ENCODE results near the gene ACY1.
A peak's percentile ranks its signal among the peaks of the same experiment; 100 is the strongest.

ACY1 gene
- 0 to 0.97 (median 0.47) reads per million in 4 experiments for total RNA-seq

DNA sequence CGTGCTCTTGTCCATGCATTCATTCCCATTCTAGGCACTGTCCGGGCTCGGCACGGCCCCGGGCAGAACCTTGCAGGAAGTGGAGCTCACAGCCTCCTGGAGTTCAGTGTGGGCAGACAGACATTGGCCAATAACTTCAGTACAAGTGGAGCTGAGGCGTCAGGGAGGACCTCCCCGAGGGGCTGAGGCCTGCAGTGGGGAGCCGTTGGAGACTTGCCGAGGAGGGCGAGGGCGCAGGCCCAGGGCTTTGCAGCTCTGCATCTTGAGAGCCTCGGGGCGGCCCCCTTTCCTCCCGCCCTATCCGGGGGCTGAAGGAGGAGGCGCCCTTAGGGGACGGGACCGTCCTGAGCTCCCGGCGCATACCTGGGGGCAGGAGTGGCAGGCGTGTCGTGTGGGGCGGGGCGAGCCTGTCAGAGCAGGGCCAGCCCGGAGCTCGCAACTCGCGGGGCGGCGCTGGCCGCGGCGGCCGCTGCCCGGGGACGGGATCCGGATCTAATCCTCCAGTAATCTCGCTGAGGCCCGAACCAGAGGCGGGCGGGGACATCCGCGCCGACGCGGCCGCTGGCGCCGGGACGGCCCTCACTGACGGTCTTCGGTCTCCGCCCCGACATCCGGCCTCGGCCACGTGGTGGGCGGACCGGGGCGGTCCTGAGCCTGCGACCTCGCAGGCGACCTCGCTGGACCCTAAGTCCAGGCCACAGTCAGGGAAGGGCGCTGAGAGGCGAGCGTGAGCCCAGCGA, at the start of gene ACY1:
Gene ACY1, plus strand, starts transcription at position 698 of the 740 bp plus-strand sequence. CDS start 530 bp downstream, outside the sequence.
- DNase-seq: peak; percentile 67

DNA sequence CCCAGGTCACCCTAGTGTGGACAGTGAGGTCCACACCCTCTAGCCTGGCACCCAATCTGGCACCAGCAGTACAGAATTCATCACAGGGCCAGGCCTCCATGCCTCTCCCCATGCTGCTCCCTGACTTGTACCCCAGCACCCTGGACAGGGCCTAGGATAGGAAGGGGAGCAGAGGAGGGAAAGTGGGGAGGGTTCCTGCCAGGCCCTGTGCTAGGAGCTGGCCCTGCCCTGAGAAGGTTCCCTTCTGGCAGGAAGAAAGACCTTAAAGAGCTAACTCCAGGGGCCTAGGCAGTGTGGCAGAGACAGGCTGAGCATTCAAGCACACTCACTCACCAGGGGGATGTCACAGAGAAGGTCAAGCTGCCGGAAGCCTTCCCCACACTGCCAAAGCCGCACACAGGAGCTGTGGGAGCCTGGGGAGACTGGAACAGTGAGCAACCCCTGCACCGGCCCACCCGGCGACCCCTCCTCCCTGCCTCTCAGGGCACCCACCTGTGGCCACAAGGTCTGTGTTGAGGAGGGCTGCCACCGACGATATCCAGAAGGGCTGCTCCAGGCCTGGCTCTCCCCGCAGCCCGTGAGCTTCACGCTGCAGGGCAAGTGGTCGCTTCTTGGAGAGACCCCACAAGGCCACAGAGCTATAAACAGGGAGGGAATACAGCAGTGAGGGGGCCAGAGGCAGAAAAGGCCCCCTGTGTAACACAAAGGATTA, 49.0 kb upstream of the ACY1 start:
- DNase-seq: no peak

DNA sequence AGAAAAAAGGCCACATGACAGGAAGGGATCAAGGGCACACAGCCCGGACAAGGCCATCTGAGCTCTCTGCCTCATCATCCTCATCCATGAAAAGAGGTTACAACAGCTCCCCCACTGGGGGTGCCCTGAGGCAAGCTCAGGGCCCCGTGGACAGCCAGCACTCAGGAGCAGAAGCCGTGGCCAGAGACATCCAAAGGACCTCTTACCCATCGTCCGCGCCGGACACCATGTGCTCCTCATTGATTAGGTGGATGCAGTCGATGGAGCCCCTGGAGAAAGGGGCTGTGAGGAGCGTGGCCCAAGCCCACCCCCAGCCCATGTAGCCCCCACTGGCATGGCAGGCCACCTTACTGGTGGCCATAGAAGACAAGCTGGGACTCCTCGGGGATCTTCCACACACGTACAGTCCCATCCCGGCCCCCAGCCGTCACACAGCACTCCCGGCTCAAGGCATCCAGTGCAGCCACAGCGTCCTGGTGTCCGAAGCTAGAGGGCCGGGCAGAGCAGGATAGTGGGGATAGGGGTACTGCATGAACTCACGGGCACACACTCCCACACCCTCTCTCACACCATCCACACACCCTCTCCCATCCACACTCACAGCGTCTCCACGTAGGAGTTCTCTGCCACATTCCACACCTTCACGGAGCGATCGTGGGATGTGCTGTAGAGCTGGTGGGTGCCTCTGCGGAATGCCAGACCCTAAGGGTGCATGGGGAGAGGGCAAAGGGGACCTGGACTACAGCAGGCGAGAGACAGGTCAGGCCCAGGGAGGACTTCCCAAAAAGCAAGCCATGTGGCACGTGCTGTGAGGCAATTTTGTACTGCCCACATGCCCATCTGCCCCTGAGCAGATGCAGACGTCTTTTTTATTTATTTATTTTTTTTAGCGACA, 48.1 kb upstream of the ACY1 start:
- no peak for DNase-seq

DNA sequence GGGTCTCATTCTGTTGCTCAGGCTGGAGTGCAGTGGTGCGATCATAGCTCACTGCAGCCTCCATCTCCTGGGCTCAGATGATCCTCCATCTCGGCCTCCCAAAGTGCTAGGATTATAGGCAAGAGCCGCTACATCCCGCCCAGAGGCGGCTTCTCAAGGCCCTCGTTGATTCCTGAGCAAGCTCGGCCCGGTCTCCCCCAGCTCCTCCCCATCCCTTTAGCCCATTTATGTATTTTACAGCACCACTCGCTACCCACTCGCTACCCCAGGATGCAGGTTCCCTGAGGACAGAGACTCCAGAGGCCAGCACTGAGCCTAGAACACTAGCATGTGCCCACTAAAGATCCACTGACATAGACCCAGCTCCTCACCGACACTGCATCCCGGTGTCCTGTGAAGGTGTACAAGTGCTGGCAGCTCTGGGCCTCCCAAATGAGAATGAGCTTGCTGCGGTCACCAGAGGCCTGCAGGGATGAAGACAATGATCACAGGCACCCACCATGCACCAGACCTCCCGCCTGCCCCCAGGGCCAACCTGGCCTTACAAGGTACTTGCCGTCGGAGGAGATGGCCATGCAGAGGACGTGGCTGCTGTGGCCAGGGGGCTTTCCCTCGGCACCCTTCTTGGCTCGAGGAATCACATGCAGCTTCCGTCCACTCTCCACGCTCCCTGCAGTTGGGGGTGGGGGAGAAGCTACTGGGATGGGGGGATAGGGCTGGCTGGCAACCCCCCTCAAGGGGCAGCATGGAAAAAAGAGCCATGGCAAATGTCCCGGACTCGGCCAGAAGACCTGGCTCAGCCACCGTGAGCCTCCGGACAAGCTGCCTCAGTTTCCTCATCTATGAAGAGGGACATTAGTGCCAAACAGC, 47.2 kb upstream of the ACY1 start:
- DNase-seq: no peak

DNA sequence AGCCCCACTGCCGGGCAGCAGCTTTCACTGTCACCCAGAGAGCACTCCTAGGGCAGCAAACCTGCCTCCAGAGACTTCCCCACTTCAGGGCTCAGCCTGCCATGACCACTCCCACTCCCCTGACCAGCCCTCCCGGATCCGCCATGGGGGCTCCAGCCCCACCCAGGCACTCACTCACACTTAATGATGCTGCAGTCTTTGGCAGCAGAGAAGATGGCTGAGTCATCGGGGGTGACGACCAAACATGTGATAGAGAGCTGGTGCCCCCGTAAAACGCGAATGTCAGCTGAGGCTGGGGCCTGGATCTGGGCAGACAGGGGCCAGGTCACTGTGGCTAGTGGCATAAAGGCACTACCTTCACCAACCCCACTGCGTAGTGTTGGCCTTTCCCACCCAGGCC, 46.3 kb upstream of the ACY1 start:
- DNase-seq: no peak

DNA sequence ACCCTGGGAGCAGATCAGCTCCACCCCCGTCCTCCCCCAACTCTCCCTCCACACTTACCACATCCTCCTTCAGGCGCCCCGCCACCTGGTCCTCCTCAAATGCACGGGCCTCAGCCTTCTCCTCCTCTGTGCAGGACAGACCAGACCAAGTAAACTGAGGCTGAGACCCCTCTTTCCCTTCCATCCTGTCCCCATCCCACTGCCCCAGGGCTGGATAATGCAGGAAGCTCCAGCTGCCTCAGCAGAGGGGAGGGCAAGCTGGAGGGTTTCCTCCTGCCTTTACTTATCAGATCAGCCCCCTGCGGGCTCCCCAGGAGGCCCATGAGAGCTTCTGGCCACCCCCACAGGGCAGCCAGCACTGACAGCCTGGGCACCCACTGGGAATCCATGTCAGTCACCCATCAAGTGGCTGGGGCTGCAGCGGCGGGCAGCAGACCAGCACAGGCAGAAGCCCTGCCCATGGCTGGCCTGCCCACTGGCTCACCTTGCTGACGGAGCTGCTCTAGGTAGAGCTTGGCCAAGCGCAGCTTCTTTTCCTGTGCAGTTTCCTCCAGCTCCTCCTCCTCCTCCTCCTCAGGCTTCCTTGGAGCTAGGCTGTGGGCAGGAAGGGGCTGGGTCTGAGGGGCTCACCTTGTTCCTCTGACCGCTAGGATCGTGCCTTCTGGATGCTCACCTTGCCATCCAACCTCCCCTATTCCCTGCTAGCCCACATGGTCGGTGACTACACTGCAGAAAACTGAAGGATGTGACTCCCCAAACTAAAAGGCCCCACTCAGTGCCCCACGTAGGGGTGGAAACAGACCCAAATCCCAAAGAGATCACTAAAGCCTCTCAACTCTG, 45.5 kb upstream of the ACY1 start:
- no peak for DNase-seq

DNA sequence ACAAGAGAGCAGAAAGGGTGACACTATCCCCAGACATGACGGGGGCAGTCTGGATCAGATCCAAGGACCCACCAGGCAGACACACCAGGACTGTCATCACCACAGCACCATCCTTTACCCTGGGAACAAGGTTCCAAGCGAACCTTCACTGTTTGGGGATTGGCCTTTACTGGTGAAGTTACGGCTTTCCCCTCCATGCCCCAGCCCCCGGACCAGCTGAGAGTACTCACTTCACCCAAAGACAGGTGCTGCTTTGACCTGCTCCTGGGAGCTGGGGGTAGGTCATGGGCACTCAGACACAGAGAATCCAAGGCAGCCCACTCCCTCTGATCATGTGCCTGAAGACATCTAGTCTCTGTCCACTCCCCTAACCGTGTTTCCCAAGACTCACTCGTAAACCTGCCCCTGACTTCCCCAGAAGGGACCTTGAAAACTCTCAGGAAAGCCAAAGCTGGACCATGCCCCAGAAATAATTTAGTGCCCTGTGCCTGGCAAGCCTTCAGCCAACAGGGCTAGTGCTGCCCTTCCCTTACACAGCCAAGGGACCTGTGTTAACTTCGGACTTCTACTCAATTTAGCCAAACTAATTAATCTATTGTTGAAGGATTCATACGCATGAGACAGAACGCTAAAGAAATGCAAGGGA, 44.4 kb upstream of the ACY1 start:
- no peak for DNase-seq

DNA sequence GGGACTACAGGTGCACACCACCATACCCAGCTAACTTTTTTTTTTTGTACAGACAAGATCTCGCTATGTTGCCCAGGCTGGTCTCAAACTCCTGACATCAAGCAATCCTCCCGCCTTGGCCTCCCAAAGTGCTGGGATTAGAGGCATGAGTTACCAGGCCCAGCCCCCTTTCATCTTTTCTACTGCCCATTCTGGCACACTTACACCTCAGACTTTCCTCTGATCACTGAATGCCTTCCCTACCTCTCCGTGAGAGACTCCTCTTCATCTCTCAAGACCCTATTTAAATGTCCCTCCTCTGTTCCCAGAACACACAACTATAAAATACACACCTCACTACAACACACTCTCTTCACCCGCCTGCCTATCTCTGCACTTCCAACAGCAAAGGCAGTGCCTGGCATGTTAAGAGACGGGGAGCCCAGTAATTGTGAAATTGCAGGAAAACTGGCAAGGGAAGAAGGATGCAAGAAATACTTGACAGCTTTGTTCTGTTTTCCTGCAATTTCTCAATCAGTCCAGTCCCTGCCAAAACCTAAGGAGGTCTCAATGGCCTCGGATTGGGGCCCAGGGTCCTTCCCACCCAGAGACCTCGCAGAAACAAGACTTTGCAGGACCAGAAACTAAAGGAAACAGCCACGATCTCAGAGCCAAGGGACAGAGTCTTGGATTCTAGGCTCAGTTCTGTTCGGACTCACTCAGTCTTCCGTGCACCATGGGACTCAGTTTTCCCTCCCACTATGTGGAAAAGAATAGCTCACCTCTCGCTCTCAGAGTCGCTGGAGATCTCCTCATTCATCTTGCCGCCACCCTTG, 42.5 kb upstream of the ACY1 start:
- no peak for DNase-seq

DNA sequence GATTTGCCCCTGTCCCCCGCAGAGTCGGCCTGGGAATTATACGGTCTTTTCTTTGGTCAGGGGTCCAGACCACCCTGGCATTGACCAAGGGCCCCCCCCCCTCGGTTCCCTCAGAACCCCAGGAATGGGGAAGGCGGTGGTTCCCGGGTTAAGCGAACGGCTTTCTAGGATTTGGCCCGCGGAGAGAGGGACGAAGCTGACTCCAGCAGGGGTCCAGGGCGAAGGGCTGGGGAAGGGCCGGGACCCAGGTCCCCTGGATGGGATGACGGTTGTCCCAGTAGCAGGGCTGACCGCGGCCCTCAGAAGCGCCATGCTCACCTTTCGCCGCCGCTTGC, 41.9 kb upstream of the ACY1 start:
- no peak for DNase-seq

DNA sequence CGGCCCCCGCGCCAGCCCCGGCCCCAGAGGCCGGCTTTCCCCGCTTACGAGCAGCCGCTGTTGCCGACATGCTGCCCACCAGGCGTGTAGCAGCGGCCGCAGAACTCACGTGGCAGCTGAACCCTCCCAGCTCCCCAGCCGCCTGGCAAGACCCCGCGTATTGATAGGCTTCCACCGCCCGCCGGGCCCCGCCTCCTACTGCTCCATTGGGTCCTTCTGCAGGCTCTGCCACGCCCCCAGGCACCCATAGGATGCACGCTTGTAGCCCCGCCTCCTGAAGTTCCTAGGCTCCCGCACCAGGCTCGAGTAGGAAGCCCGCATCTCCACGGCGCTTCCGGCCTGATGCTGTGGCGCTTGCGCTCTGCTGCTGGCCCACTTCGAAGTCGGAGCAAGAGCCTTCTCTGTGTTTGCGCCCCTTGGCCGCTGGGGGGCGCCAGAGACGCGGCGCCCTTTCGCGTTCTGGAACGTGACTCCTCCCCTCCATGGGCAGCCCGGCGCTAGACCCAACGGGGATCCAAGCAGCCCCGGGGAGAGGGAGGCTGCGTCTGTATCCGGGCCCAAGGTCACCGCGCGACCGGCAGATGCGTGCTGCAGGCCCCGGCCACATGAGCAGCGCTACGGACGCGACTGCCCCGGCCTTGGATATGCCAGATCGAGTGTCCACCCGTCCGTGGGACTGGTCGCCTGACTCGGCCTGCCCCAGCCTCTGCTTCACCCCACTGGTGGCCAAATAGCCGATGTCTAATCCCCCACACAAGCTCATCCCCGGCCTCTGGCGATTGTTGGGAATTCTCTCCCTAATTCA, 41.3 kb upstream of the ACY1 start, which contains the start of the genes PARP3 and RRP9:
Gene PARP3, plus strand, starts transcription at position 566 of the 805 bp plus-strand sequence. CDS start 993 bp downstream, outside the sequence.
Gene RRP9, minus strand, starts transcription at position 107 of the 805 bp plus-strand sequence. Its CDS starts 37 bp downstream, at position 70.
- DNase-seq: peak; percentile 98

DNA sequence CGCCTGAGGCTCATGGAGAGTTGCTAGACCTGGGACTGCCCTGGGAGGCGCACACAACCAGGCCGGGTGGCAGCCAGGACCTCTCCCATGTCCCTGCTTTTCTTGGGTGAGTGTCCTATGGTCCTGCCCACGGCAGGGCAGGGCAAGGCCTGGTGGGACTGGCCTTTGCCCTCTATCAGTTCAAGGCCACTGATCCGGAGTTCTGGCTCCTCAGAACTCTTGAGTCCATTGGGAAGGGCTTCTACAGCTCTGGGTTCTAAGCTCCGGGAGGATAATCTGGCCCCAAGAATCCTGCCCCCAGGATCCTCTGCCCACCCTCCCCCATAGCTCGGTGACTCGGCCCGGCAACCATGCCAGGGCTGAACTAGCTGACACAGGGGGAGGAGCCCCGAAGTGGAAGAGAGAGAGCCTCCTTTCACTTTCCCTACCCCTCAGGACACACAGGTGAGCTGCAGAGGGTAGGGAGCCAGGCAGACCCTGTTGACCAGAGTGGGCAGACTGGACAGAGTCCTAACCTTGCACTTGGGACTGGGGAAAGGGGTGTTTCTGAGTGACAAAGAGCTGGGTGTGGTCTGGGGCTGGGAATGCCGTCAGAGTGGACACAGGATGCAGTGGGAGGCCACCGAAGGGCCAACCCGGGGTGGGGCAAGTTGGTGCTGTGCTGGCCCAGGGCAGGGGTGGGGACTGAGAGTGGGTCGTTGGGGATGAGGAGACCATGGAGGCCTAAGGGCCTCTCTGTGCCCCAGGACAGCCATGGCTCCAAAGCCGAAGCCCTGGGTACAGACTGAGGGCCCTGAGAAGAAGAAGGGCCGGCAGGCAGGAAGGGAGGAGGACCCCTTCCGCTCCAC, 40.5 kb upstream of the ACY1 start:
- DNase-seq: peak; percentile 16

DNA sequence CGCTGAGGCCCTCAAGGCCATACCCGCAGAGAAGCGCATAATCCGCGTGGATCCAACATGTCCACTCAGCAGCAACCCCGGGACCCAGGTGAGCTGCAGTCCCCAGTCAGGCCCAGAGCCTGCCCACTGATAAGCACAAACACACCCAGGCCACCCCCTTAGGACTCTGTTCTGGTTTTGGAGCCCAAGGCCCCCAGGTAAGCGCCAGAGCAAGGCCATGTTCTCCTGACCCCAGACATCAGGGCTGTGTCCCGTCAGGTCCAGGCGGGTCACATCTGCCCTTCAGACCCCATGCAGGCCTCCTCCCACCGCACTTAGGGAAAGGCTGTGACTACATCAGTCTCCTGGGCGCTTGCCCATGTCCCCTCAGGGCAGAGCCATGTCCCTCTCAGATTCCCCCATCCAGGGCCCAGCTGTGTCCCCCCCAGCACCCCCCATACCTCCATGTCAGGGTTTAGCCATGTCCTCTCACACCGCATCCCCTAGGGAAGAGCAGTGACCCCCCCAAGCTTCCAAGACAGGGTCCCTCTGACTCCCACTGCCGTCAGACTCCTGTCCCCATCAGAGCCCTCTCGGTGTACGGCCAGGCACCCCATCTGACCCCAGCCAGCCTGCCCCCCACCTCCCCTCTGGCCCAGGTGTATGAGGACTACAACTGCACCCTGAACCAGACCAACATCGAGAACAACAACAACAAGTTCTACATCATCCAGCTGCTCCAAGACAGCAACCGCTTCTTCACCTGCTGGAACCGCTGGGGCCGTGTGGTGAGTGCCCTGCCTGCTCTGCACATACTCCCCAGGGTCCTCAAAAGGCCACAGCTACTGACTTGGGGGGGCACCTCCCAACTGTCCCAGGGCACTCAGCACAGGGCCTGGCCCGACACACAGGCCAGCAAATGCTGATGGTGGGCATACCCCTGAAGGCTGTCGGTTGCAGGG, 39.6 kb upstream of the ACY1 start:
- no peak for DNase-seq

DNA sequence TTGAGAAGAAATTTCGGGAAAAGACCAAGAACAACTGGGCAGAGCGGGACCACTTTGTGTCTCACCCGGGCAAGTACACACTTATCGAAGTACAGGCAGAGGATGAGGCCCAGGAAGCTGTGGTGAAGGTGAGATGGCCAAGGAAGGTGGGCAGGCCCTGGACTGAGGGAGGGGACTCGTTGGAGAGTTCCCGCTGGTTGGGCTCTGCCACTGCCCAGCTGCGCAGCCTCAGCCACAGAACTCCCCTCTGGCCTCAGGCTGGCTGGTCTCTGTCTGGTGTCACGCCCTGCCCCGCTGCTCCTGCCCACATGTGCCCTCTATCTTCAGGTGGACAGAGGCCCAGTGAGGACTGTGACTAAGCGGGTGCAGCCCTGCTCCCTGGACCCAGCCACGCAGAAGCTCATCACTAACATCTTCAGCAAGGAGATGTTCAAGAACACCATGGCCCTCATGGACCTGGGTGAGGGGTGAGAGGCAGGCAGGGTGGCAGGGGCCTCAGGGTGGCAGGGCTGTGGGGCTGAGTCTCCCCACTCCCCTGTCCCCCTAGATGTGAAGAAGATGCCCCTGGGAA, 38.8 kb upstream of the ACY1 start:
- no peak for DNase-seq

DNA sequence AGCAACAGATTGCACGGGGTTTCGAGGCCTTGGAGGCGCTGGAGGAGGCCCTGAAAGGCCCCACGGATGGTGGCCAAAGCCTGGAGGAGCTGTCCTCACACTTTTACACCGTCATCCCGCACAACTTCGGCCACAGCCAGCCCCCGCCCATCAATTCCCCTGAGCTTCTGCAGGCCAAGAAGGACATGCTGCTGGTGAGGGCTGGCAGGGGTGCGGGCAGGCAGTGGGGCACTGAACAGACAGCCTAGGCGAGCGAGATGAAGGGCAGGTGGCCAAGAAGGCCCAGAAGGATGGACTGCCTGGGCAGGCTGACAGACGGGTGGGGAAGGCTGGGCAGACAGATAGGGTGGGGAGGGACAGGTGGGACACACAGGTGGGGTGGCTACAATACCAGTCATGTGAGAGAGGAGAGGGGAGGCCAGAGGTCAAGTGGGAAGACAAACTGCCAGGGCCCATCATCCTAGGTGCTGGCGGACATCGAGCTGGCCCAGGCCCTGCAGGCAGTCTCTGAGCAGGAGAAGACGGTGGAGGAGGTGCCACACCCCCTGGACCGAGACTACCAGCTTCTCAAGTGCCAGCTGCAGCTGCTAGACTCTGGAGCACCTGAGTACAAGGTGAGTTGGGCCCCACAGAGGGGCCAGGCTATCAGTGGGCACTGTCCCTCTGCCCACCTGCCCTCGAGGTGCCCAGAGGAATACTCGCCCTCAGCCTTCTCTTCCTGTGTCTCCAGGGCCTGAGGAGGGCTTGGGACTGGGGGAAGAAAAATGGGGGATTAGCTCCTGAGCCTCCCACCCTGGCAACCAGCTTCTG, 38.1 kb upstream of the ACY1 start:
- DNase-seq: no peak
